Trophoblast cell (in vitro differentiated cells and primary cell): ENCODE data around the gene PAX3.

Experiments
- DNase-seq, 2 donors: peaks; one replicate each; pipeline ENCODE4 v3.0.0-alpha.2; 2016
- H2AFZ ChIP-seq: 2 replicates; pipeline ENCODE4 v1.6.1; 2013; ENCODE audit warnings: low read length, moderate library complexity, mild to moderate bottlenecking; ENCODE audit not compliant: insufficient read depth, poor library complexity
- H2AK5ac ChIP-seq: 2 replicates; pipeline ENCODE4 v1.6.1; 2013; ENCODE audit warnings: mild to moderate bottlenecking, low read length
- H2BK120ac ChIP-seq: 2 replicates; pipeline ENCODE4 v1.6.1; 2013; ENCODE audit warnings: low read length, mild to moderate bottlenecking, moderate library complexity; ENCODE audit not compliant: insufficient read depth, poor library complexity
- H2BK12ac ChIP-seq: 2 replicates; pipeline ENCODE4 v1.6.1; 2013; ENCODE audit warnings: mild to moderate bottlenecking, low read length, moderate library complexity
- H2BK5ac ChIP-seq: 2 replicates; pipeline ENCODE4 v1.6.1; 2013; ENCODE audit warnings: low read length, low read depth, moderate library complexity, mild to moderate bottlenecking; ENCODE audit not compliant: poor library complexity
- H3K14ac ChIP-seq: 2 replicates; pipeline ENCODE4 v1.6.1; 2013; ENCODE audit warnings: mild to moderate bottlenecking, low read length
- H3K18ac ChIP-seq: 2 replicates; pipeline ENCODE4 v1.6.1; 2013; ENCODE audit warnings: mild to moderate bottlenecking, low read length
- H3K23ac ChIP-seq: 2 replicates; pipeline ENCODE4 v1.6.1; 2013; ENCODE audit warnings: low read length
- H3K27ac ChIP-seq: 2 replicates; pipeline ENCODE4 v1.5.1; 2013; ENCODE audit warnings: low read depth, mild to moderate bottlenecking, inconsistent platforms, low read length, moderate library complexity
- H3K27me3 ChIP-seq: 2 replicates; pipeline ENCODE4 v1.6.1; 2013; ENCODE audit warnings: inconsistent platforms, mild to moderate bottlenecking, low read length, moderate library complexity; ENCODE audit not compliant: insufficient read depth
- H3K36me3 ChIP-seq, 2 experiments: 1 replicate in 1 of 2; 2 replicates in 1 of 2; pipeline ENCODE4 v1.6.1; 2013; ENCODE audit warnings: low read length in 2 of 2, mild to moderate bottlenecking in 2 of 2, moderate library complexity in 1 of 2; ENCODE audit not compliant: insufficient read depth in 2 of 2, control insufficient read depth in 1 of 2
- H3K4ac ChIP-seq: 2 replicates; pipeline ENCODE4 v1.6.1; 2013; ENCODE audit warnings: low read depth, mild to moderate bottlenecking, low read length, moderate library complexity
- H3K4me1 ChIP-seq, 2 experiments: 1 replicate in 1 of 2; 2 replicates in 1 of 2; pipeline ENCODE4 v1.6.1; 2013; ENCODE audit warnings: low read length in 2 of 2, mild to moderate bottlenecking in 2 of 2, moderate library complexity in 1 of 2; ENCODE audit not compliant: insufficient read depth in 2 of 2, control insufficient read depth in 1 of 2
- H3K4me2 ChIP-seq: 2 replicates; pipeline ENCODE4 v1.6.1; 2013; ENCODE audit warnings: inconsistent platforms, mild to moderate bottlenecking, low read length, moderate library complexity
- H3K4me3 ChIP-seq: 2 replicates; pipeline ENCODE4 v1.5.1; 2013; ENCODE audit warnings: mild to moderate bottlenecking, low read depth, low read length, inconsistent platforms
- H3K79me1 ChIP-seq: one replicate; pipeline ENCODE4 v1.6.1; 2013; ENCODE audit warnings: low read length
- H3K79me2 ChIP-seq: 2 replicates; pipeline ENCODE4 v1.6.1; 2013; ENCODE audit warnings: low read length, mild to moderate bottlenecking; ENCODE audit not compliant: control insufficient read depth, insufficient read depth, poor library complexity
- H3K9ac ChIP-seq: 2 replicates; pipeline ENCODE4 v1.6.1; 2013; ENCODE audit warnings: mild to moderate bottlenecking, low read length
- H3K9me3 ChIP-seq: 2 replicates; pipeline ENCODE4 v1.6.1; 2013; ENCODE audit warnings: low read depth, mild to moderate bottlenecking, control low read depth, inconsistent platforms, low read length; ENCODE audit not compliant: insufficient read depth
- H4K12ac ChIP-seq: 2 replicates; pipeline ENCODE4 v1.6.1; 2013; ENCODE audit warnings: low read depth, mild to moderate bottlenecking, low read length, moderate library complexity
- H4K8ac ChIP-seq: 2 replicates; pipeline ENCODE4 v1.6.1; 2013; ENCODE audit warnings: low read depth, mild to moderate bottlenecking, low read length, moderate library complexity
- H4K91ac ChIP-seq: one replicate; pipeline ENCODE4 v1.6.1; 2013; ENCODE audit warnings: low read depth, mild to moderate bottlenecking, low read length, moderate library complexity
- WGBS: extraction: QIAGEN DNeasy Blood & Tissue Kit; methylation state at CpG from one replicate; pipeline ENCODE4 v1.1.7; 2013; ENCODE audit warnings: missing lambda C conversion rate; ENCODE audit not compliant: insufficient read length, insufficient coverage; ENCODE audit errors: extremely low coverage; 5-methylcytosine and 5-hydroxymethylcytosine counted together

The PAX3 gene

GRCh38 chr2:222303045-222303827 lies 4.4 kb upstream of the PAX3 start:
- Histone ChIP-seq H3K9me3 (peaks cover 5% of the 10 kb centered on the region), H3K18ac (no peak overlapping the region), H3K4ac (no peak overlapping the region), H4K91ac (no peak overlapping the region), H3K79me1 (no peaks in the 10 kb centered on the region), H2BK12ac (no peak overlapping the region), H3K27me3 (peaks cover 97% of the 10 kb centered on the region), H4K12ac (no peak overlapping the region), H3K4me1 (peaks cover 0 to 5% of the 10 kb centered on the region in 2 experiments), H4K8ac (no peak overlapping the region), H2BK120ac (no peak overlapping the region), H3K23ac (no peak overlapping the region), H2AK5ac (no peak overlapping the region), H2AFZ (no peak overlapping the region), H2BK5ac (no peak overlapping the region), H3K79me2 (no peaks in the 10 kb centered on the region), H3K9ac (no peak overlapping the region), H3K4me2 (no peak overlapping the region), H3K4me3 (no peak overlapping the region), H3K14ac (no peak overlapping the region), H3K36me3 (no peaks in the 10 kb centered on the region), H3K27ac (no peak overlapping the region)
- no CpG with 5 or more reads among the region's 24 CpGs for WGBS
- DNase-seq = no peak

DNA sequence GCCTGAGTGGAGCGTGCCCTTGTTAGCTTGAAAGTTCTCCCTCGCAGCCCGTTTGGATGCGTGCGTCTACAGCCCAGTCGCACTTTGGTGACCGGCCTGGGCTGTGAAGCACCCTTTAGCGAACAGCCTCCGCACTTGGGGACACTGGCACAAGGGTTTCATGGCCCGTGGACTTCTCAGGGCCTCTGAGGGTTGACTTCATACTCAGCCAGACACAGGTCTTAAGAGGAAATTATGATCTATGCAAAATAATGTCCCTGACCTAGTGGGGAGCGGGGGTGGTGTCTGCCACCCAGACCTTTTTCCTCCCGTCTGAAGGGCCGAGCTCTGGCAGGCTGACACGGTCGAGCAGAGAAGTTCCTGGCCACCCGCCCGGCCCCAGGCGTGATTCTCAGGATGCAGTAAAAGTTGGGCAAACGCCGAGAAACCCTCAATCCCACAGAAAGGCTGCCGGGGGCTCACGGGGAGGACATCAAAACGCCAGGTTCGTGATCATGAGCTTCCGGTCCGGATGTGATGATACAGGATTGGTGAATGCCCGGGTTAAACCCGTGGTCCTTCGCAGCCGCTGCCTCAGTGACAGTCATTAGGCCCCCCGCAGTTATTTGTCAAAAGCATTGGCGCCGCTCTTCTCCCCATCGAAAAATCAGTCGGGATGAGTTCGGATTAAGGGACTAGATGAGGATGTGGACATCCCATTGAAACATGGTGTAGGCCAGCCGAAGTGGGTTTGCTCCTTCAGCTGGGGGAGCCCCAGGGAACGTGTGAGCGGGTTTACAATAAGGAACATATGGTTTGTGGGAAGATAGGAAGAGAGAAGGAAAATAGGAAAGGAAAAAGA lies 3.6 kb upstream of the PAX3 start:
- WGBS = no CpG with 5 or more reads among the region's 39 CpGs
- no peak overlapping the region for H2BK5ac ChIP-seq
- H3K14ac ChIP-seq = no peak overlapping the region
- no peaks in the 10 kb centered on the region for H3K79me1 ChIP-seq
- no peak overlapping the region for H3K9ac ChIP-seq
- no peak overlapping the region for H3K4ac ChIP-seq
- no peak overlapping the region for H3K4me3 ChIP-seq
- H3K4me2 ChIP-seq = no peak overlapping the region
- no peak overlapping the region for H2BK12ac ChIP-seq
- H3K18ac ChIP-seq = no peak overlapping the region
- no peak overlapping the region for H2AK5ac ChIP-seq
- no peak overlapping the region for H3K23ac ChIP-seq
- H3K36me3 ChIP-seq = no peaks in the 10 kb centered on the region
- H3K27me3 ChIP-seq = peaks cover 96% of the 10 kb centered on the region
- no peak overlapping the region for H4K12ac ChIP-seq
- H3K4me1 ChIP-seq = peaks cover 0 to 5% of the 10 kb centered on the region in 2 experiments
- no peaks in the 10 kb centered on the region for H3K79me2 ChIP-seq
- DNase-seq = no peak
- H2AFZ ChIP-seq = no peak overlapping the region
- no peak overlapping the region for H3K27ac ChIP-seq
- no peak overlapping the region for H4K91ac ChIP-seq
- H4K8ac ChIP-seq = no peak overlapping the region
- peaks cover 7% of the 10 kb centered on the region for H3K9me3 ChIP-seq
- no peak overlapping the region for H2BK120ac ChIP-seq

GRCh38 chr2:222301796-222302118 lies 3.0 kb upstream of the PAX3 start:
- H3K14ac ChIP-seq = no peak overlapping the region
- no peak overlapping the region for H2BK12ac ChIP-seq
- H4K12ac ChIP-seq = no peak overlapping the region
- no peak overlapping the region for H3K4me2 ChIP-seq
- no peaks in the 10 kb centered on the region for H3K79me1 ChIP-seq
- H3K23ac ChIP-seq = no peak overlapping the region
- peaks cover 11% of the 10 kb centered on the region for H3K9me3 ChIP-seq
- DNase-seq = no peak
- H3K4me3 ChIP-seq = no peak overlapping the region
- peaks cover 96% of the 10 kb centered on the region for H3K27me3 ChIP-seq
- H3K9ac ChIP-seq = no peak overlapping the region
- no peak overlapping the region for H3K27ac ChIP-seq
- H2BK5ac ChIP-seq = no peak overlapping the region
- peaks cover 0 to 5% of the 10 kb centered on the region in 2 experiments for H3K4me1 ChIP-seq
- no peaks in the 10 kb centered on the region for H3K36me3 ChIP-seq
- H2AFZ ChIP-seq = no peak overlapping the region
- H4K8ac ChIP-seq = no peak overlapping the region
- no peak overlapping the region for H3K4ac ChIP-seq
- H3K79me2 ChIP-seq = no peaks in the 10 kb centered on the region
- H3K18ac ChIP-seq = no peak overlapping the region
- no peak overlapping the region for H2AK5ac ChIP-seq
- H2BK120ac ChIP-seq = no peak overlapping the region
- WGBS = no CpG with 5 or more reads among the region's 16 CpGs
- H4K91ac ChIP-seq = no peak overlapping the region

DNA sequence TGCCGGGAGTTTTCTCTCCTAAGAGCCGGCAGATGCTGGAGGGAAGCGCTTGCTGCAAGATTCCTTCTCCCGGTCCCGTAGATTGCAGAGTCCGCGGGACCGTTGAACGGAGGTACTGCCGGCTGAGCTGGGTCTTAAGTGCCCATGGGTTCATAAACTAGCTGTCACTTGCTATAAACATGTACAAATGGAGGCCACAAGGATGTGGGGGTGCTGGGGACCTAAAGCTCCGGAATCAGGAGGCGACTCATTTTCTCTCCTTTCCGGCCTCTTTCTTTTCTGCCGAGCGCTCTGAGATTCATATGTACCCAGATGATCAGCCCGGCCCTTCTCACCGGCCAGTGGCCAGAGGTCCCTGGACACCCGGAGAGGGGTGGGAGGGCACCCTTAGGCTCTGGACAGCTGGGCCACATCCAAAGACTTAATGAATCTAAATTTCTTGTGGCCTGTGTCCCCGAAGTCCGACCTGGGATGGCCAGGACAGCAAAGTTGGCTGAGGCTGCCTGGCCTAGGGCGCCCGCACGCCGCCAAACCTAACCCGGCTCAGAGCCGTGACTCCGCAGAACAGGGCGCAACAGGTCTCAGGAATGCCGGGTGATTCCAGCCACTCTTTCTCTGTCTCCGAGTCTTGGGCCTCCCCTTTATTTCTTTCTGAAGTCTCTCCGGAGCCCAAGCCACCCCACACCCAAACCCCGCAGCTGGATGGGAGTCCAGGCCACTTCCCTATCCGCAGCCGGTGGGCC lies 2.4 kb upstream of the PAX3 start:
- H3K27ac ChIP-seq = no peak overlapping the region
- no peak overlapping the region for H2BK120ac ChIP-seq
- H3K79me2 ChIP-seq = no peaks in the 10 kb centered on the region
- no peak overlapping the region for H2AFZ ChIP-seq
- peaks cover 96% of the 10 kb centered on the region for H3K27me3 ChIP-seq
- H4K91ac ChIP-seq = no peak overlapping the region
- H3K4me1 ChIP-seq = peaks cover 0 to 5% of the 10 kb centered on the region in 2 experiments
- H2BK12ac ChIP-seq = no peak overlapping the region
- peaks cover 11% of the 10 kb centered on the region for H3K9me3 ChIP-seq
- H3K23ac ChIP-seq = no peak overlapping the region
- H3K14ac ChIP-seq = no peak overlapping the region
- no peaks in the 10 kb centered on the region for H3K79me1 ChIP-seq
- no peak overlapping the region for H3K9ac ChIP-seq
- no peak overlapping the region for H3K18ac ChIP-seq
- H3K4me2 ChIP-seq = no peak overlapping the region
- H3K4ac ChIP-seq = no peak overlapping the region
- no peak overlapping the region for H2BK5ac ChIP-seq
- no peak overlapping the region for H3K4me3 ChIP-seq
- H4K12ac ChIP-seq = no peak overlapping the region
- H3K36me3 ChIP-seq = no peaks in the 10 kb centered on the region
- H4K8ac ChIP-seq = no peak overlapping the region
- H2AK5ac ChIP-seq = no peak overlapping the region
- WGBS = no CpG with 5 or more reads among the region's 34 CpGs
- no peak for DNase-seq
